ENCODE measurements around the gene GARIN5A.

Gene GARIN5A

GRCh38 chr19:50506700-50507099, 30.1 kb upstream of the GARIN5A start:
- peaks cover 0 to 14% (median 12%) of the 10 kb centered on the region in 3 donors for H3K36me3 ChIP-seq
- H3K27ac ChIP-seq: no peak overlapping the region
- no peak for TF ChIP-seq CTCF (IDR thresholded peaks at IDR 0.05)
- H3K9me3 ChIP-seq: no peaks in the 10 kb centered on the region
- no peak overlapping the region for H3K4me3 ChIP-seq
- no peak for DNase-seq
- intact Hi-C loops (cut with DNase I; ENCODE audit: low total_unique reads): no loop called here
- no peaks in the 10 kb centered on the region for H3K27me3 ChIP-seq
- peaks cover 0 to 12% (median 11%) of the 10 kb centered on the region in 4 donors for H3K4me1 ChIP-seq

DNA sequence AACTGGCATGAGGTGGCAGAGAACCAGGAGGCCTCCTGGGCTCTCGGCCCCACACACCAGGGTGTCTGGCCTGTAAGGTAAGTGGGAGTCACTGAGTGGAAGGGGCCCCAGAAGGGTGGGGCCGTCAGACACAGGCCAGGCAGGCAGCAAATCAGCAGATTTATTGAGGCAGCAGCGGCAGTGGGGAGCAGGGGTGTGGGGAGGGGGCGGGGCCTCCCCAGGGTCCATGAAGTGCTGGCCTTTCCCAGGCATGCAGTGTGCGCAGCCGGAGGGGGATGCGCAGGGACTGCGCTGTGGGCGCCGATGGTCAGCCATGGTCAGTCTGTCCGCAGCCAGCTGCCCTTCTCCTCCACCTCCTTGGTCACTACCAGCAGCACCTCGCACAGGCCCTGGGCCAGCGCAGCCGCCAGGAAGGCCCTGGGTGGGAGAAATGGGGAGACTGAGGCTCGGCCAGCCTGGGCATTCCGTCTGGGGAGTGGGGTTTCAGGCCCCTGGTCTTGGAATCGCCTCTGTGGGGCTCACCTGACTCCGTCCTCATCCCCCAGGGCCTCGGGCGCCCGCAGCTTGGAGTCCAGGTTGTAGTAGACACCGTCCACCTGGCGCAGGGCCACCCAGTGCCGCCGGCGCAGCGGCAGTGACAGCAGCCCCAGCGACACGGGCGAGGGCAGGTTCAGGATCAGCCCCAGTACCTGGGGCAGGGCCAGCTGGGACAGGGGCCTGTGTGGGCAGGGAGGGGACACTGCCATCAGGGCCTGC, 29.4 kb upstream of the GARIN5A start:
- Histone ChIP-seq H3K27me3 (no peaks in the 10 kb centered on the region), H3K9me3 (no peaks in the 10 kb centered on the region), H3K4me3 (no peak overlapping the region), H3K27ac (no peak overlapping the region), H3K36me3 (peaks cover 0 to 14% (median 12%) of the 10 kb centered on the region in 3 donors), H3K4me1 (peaks cover 0 to 12% (median 9%) of the 10 kb centered on the region in 4 donors)
- no peak for DNase-seq
- no peak for TF ChIP-seq CTCF (IDR thresholded peaks at IDR 0.05)
- intact Hi-C loops (cut with DNase I; ENCODE audit: low total_unique reads): no loop called here

- Histone ChIP-seq H3K4me3 (no peak overlapping the region), H3K36me3 (peaks cover 0 to 14% (median 12%) of the 10 kb centered on the region in 3 donors), H3K4me1 (no peaks in the 10 kb centered on the region), H3K27me3 (peaks cover 0 to 10% of the 10 kb centered on the region in 2 donors), H3K9me3 (no peaks in the 10 kb centered on the region), H3K27ac (no peak overlapping the region)
- no peak for TF ChIP-seq CTCF (IDR thresholded peaks at IDR 0.05)
- intact Hi-C loops (cut with DNase I; ENCODE audit: low total_unique reads): no loop called here
- peak in 1 of 2 donors; percentile 59 for DNase-seq
Observed at GRCh38 chr19:50501568-50502475, 25.2 kb upstream of the GARIN5A start.

GRCh38 chr19:50501186-50501567, 24.5 kb upstream of the GARIN5A start:
- no peak overlapping the region for H3K4me3 ChIP-seq
- no peaks in the 10 kb centered on the region for H3K9me3 ChIP-seq
- intact Hi-C loops (cut with DNase I; ENCODE audit: low total_unique reads): no loop called here
- no peak overlapping the region for H3K27ac ChIP-seq
- peaks cover 0 to 11% (median 10%) of the 10 kb centered on the region in 3 donors for H3K36me3 ChIP-seq
- H3K27me3 ChIP-seq: peaks cover 0 to 10% of the 10 kb centered on the region in 2 donors
- no peak for TF ChIP-seq CTCF (IDR thresholded peaks at IDR 0.05)
- no peaks in the 10 kb centered on the region for H3K4me1 ChIP-seq
- DNase-seq: no peak

- Histone ChIP-seq H3K4me1 (no peaks in the 10 kb centered on the region), H3K4me3 (no peak overlapping the region), H3K27me3 (peaks cover 0 to 10% of the 10 kb centered on the region in 2 donors), H3K36me3 (peaks cover 0 to 7% (median 6%) of the 10 kb centered on the region in 3 donors), H3K27ac (no peak overlapping the region), H3K9me3 (no peaks in the 10 kb centered on the region)
- no peak for DNase-seq
- intact Hi-C loops (cut with DNase I; ENCODE audit: low total_unique reads): no loop called here
- TF ChIP-seq CTCF (IDR thresholded peaks at IDR 0.05): no peak
Observed at GRCh38 chr19:50500753-50501151, 24.1 kb upstream of the GARIN5A start.
